ENCODE data around the gene BICDL1.

Gene BICDL1

GRCh38 chr12:120142231-120142877, 153.3 kb downstream of the BICDL1 start:
- TF ChIP-seq CTCF (conservative IDR thresholded peaks at IDR 0.05; ENCODE audit: low read length): no peak
- TF ChIP-seq EZH2phosphoT487 (IDR thresholded peaks at IDR 0.05; ENCODE audit: borderline replicate concordance): no peak
- H3K4me2 ChIP-seq (ENCODE audit: low read depth, low read length, poor library complexity, severe bottlenecking): no peak overlapping the region
- no peaks in the 10 kb centered on the region for H3K9me2 ChIP-seq (replicated peaks; ENCODE audit: low read depth, low read length)
- H3K9ac ChIP-seq (ENCODE audit: low read depth, low read length, poor library complexity, severe bottlenecking): no peak overlapping the region
- H3K4me3 ChIP-seq (ENCODE audit: low read length, poor library complexity, severe bottlenecking): no peak overlapping the region
- no peaks in the 10 kb centered on the region for H3K9me3 ChIP-seq (ENCODE audit: insufficient read depth, low read depth, low read length)
- H4K20me1 ChIP-seq (ENCODE audit: insufficient read depth, low read length, poor library complexity, severe bottlenecking): no peaks in the 10 kb centered on the region
- no peak overlapping the region for H2AFZ ChIP-seq (ENCODE audit: low read length)
- H3K79me2 ChIP-seq (ENCODE audit: insufficient read depth, low read length): no peaks in the 10 kb centered on the region
- H3K27me3 ChIP-seq (ENCODE audit: insufficient read depth, low read length, poor library complexity, severe bottlenecking): no peaks in the 10 kb centered on the region
- no peaks in the 10 kb centered on the region for H3F3A ChIP-seq (ENCODE audit: low read depth)
- H3K4me1 ChIP-seq (ENCODE audit: insufficient read depth, low read length, poor library complexity, severe bottlenecking): no peaks in the 10 kb centered on the region
- peaks cover 83% of the 10 kb centered on the region; the same call in 1 of the 2 replicates for H3K36me3 ChIP-seq (ENCODE audit: insufficient read depth, low read length)
